A204.1 (cell line): ENCODE data around the gene NKAPL.

Experiments
- FAIRE-seq: peaks from 2 replicates; lab custom pipeline; 2012; peaks lifted over from hg19 to GRCh38; lab: Jason Lieb, UNC

The NKAPL gene

GRCh38 chr6:28258877-28259777 is at the start of gene NKAPL:
TSS of gene NKAPL (plus strand) at chr6:28259297. CDS start at chr6:28259372, 75 bp downstream.
- FAIRE-seq: no peak

- FAIRE-seq: no peak
Observed at GRCh38 chr6:28209753-28210535, 49.2 kb upstream of the NKAPL start.

GRCh38 chr6:28211840-28212509 is 47.1 kb upstream of the NKAPL start:
- no peak for FAIRE-seq

GRCh38 chr6:28212510-28213212 is 46.4 kb upstream of the NKAPL start:
- no peak for FAIRE-seq

- FAIRE-seq: no peak
Observed at GRCh38 chr6:28213213-28213523, 45.9 kb upstream of the NKAPL start.

- FAIRE-seq: no peak
Observed at GRCh38 chr6:28215425-28215824, 43.7 kb upstream of the NKAPL start.

- no peak for FAIRE-seq
Observed at GRCh38 chr6:28217890-28218289, 41.2 kb upstream of the NKAPL start.

GRCh38 chr6:28218312-28219248 is 40.5 kb upstream of the NKAPL start:
- no peak for FAIRE-seq

- FAIRE-seq: no peak
Observed at GRCh38 chr6:28220257-28221133, 38.6 kb upstream of the NKAPL start.

GRCh38 chr6:28224131-28225055 is 34.7 kb upstream of the NKAPL start:
- no peak for FAIRE-seq

GRCh38 chr6:28225056-28225834 is 33.9 kb upstream of the NKAPL start, which contains the start of gene ZSCAN9:
TSS of gene ZSCAN9 (plus strand) at chr6:28225275. CDS start at chr6:28227085, 1,810 bp downstream.
- FAIRE-seq: peak; percentile 85

- FAIRE-seq: no peak
Observed at GRCh38 chr6:28226460-28226859, 32.6 kb upstream of the NKAPL start.

GRCh38 chr6:28232785-28233184 is 26.3 kb upstream of the NKAPL start:
- no peak for FAIRE-seq

GRCh38 chr6:28235912-28236452 is 23.1 kb upstream of the NKAPL start:
- no peak for FAIRE-seq

- no peak for FAIRE-seq
Observed at GRCh38 chr6:28239636-28240035, 19.5 kb upstream of the NKAPL start.

- FAIRE-seq: no peak
Observed at GRCh38 chr6:28240471-28240870, 18.6 kb upstream of the NKAPL start.

GRCh38 chr6:28243946-28244345 is 15.2 kb upstream of the NKAPL start:
- FAIRE-seq: no peak
